IMR-90 (cell line): Measurements from ENCODE around the gene ZNF407. TPM values are rescaled to one million over a fixed set of nuclear protein-coding genes. Genes with fewer than 3 reads are reported as not detected.
A peak's percentile ranks its signal among the peaks of the same experiment; 100 is the strongest.

Experiments used
- ATAC-seq: fragments of 200-7000 bp; cut with Tn5 transposase; 2 replicates; pipeline ENCODE4 v1.9.1; 2020; ENCODE audit warnings: low read depth, mild to moderate bottlenecking, moderate library complexity
- BruUV-seq: library from RNA; stranded (reverse); fragments of 400-500 nt; replicated peaks from 2 replicates; lab custom pipeline; 2021; lab: Mats Ljungman, UMichigan
- CTCF ChIA-PET: fragments of 300-600 bp; formaldehyde crosslinking; extraction: SDS; loops from one replicate; lab custom pipeline; 2021; ENCODE audit warnings: antibody characterized with exemption; lab: Yijun Ruan, JAX
- POLR2A ChIA-PET: fragments of 300-600 bp; sonication (Branson Sonifier 250); formaldehyde crosslinking; loops from one replicate; lab custom pipeline; 2022; ENCODE audit warnings: antibody characterized with exemption; ENCODE audit not compliant: unreplicated experiment; lab: Charles Lee
- DNase-seq: peaks from one replicate; pipeline ENCODE4 v3.0.0; 2013
- H2AFZ ChIP-seq: replicated peaks from 2 replicates; pipeline ENCODE3; 2013; ENCODE audit warnings: low read length, mild to moderate bottlenecking; ENCODE audit not compliant: poor library complexity
- H2AK5ac ChIP-seq: 2 replicates; pipeline ENCODE4 v1.6.1; 2013; ENCODE audit warnings: low read depth, low read length, inconsistent platforms
- H2AK9ac ChIP-seq: replicated peaks from 2 replicates; pipeline ENCODE3; 2013; ENCODE audit warnings: mild to moderate bottlenecking, low read depth, low read length, moderate library complexity; ENCODE audit not compliant: poor library complexity
- H2BK120ac ChIP-seq: 2 replicates; pipeline ENCODE4 v1.6.1; 2013; ENCODE audit warnings: low read depth, low read length, inconsistent platforms
- H2BK15ac ChIP-seq: 3 replicates; pipeline ENCODE4 v1.6.1; 2013; ENCODE audit warnings: low read depth, low read length, inconsistent platforms
- H2BK20ac ChIP-seq: 2 replicates; pipeline ENCODE4 v1.6.1; 2013; ENCODE audit warnings: low read depth, mild to moderate bottlenecking, inconsistent platforms, low read length, moderate library complexity
- H2BK5ac ChIP-seq: 2 replicates; pipeline ENCODE4 v1.6.1; 2013; ENCODE audit warnings: mild to moderate bottlenecking, low read depth, low read length, inconsistent platforms; ENCODE audit not compliant: poor library complexity, severe bottlenecking
- H3K14ac ChIP-seq: replicated peaks from 2 replicates; pipeline ENCODE4 v1.6.1; 2013; ENCODE audit warnings: low read depth, low read length, inconsistent platforms
- H3K18ac ChIP-seq: 2 replicates; pipeline ENCODE4 v1.6.1; 2013; ENCODE audit warnings: low read depth, low read length, control low read depth
- H3K23ac ChIP-seq: 2 replicates; pipeline ENCODE4 v1.6.1; 2013; ENCODE audit warnings: low read depth, low read length, inconsistent platforms
- H3K27ac ChIP-seq: 2 replicates; pipeline ENCODE4 v1.5.1; 2013; ENCODE audit warnings: mild to moderate bottlenecking, control low read depth, low read length; ENCODE audit not compliant: insufficient read depth
- H3K27me3 ChIP-seq: 2 replicates; pipeline ENCODE4 v1.6.1; 2013; ENCODE audit warnings: low read length; ENCODE audit not compliant: control insufficient read depth, insufficient read depth
- H3K36me3 ChIP-seq: 2 replicates; pipeline ENCODE4 v1.6.1; 2013; ENCODE audit warnings: low read length, mixed read lengths; ENCODE audit not compliant: control insufficient read depth, insufficient read depth
- H3K4ac ChIP-seq: 2 replicates; pipeline ENCODE4 v1.6.1; 2013; ENCODE audit warnings: low read depth, low read length, inconsistent platforms
- H3K4me1 ChIP-seq: 2 replicates; pipeline ENCODE4 v1.6.1; 2013; ENCODE audit warnings: low read length, mixed read lengths; ENCODE audit not compliant: control insufficient read depth, insufficient read depth
- H3K4me2 ChIP-seq: 2 replicates; pipeline ENCODE4 v1.6.1; 2013; ENCODE audit warnings: low read depth, mild to moderate bottlenecking, control low read depth, low read length, moderate library complexity
- H3K4me3 ChIP-seq: 2 replicates; pipeline ENCODE4 v1.5.1; 2013; ENCODE audit warnings: low read depth, mild to moderate bottlenecking, control low read depth, low read length, moderate library complexity; ENCODE audit not compliant: insufficient read depth
- H3K56ac ChIP-seq: 2 replicates; pipeline ENCODE4 v1.6.1; 2013; ENCODE audit warnings: low read length, inconsistent platforms; ENCODE audit not compliant: insufficient read depth; ENCODE audit errors: extremely low read depth
- H3K79me1 ChIP-seq, 2 experiments: 2 replicates each; pipeline ENCODE4 v1.6.1; 2013; ENCODE audit warnings: low read length in 2 of 2, inconsistent platforms in 1 of 2, low read depth in 1 of 2
- H3K9ac ChIP-seq: 2 replicates; pipeline ENCODE4 v1.6.1; 2013; ENCODE audit warnings: low read depth, low read length, control low read depth
- H3K9me1 ChIP-seq: 2 replicates; pipeline ENCODE4 v1.6.1; 2013; ENCODE audit warnings: low read length, inconsistent platforms; ENCODE audit not compliant: insufficient read depth
- H3K9me3 ChIP-seq: 2 replicates; pipeline ENCODE4 v1.6.1; 2013; ENCODE audit warnings: low read length; ENCODE audit not compliant: control insufficient read depth, insufficient read depth
- H4K20me1 ChIP-seq: 2 replicates; pipeline ENCODE4 v1.6.1; 2013; ENCODE audit warnings: low read length, inconsistent platforms; ENCODE audit not compliant: insufficient read depth
- H4K5ac ChIP-seq: 2 replicates; pipeline ENCODE4 v1.6.1; 2013; ENCODE audit warnings: mild to moderate bottlenecking, low read depth, low read length, control low read depth
- H4K8ac ChIP-seq, 2 experiments: 2 replicates each; pipeline ENCODE4 v1.6.1; 2013; ENCODE audit warnings: low read depth in 2 of 2, low read length in 2 of 2, control low read depth in 1 of 2, inconsistent platforms in 1 of 2
- H4K91ac ChIP-seq: 2 replicates; pipeline ENCODE4 v1.6.1; 2013; ENCODE audit warnings: low read depth, low read length, inconsistent platforms; ENCODE audit not compliant: insufficient read depth
- BHLHE40 ChIP-seq: fragments of 150-350 bp; IDR thresholded peaks from 2 replicates; pipeline ENCODE4 v1.6.1; 2016; ENCODE audit warnings: mild to moderate bottlenecking, low read depth, low read length
- FOS ChIP-seq: fragments of 150-350 bp; IDR thresholded peaks from 2 replicates; pipeline ENCODE4 v1.6.1; 2016; ENCODE audit warnings: low read depth, low read length
- RAD21 ChIP-seq: IDR thresholded peaks from 2 replicates; pipeline ENCODE4 v1.6.1; 2012; ENCODE audit warnings: low read length, improper control_type of control experiment
- RCOR1 ChIP-seq: IDR thresholded peaks from 2 replicates; pipeline ENCODE4 v1.6.1; 2012; ENCODE audit warnings: mild to moderate bottlenecking, low read length, improper control_type of control experiment; ENCODE audit not compliant: insufficient replicate concordance
- RFX5 ChIP-seq: IDR thresholded peaks from 2 replicates; pipeline ENCODE4 v1.8.0; 2012; ENCODE audit warnings: low read depth, mild to moderate bottlenecking, low read length, moderate library complexity
- WGBS, 2 experiments: methylation state at CpG; one replicate each; pipeline versions ENCODE4 v1.1.5 to v1.1.7; 2013; ENCODE audit warnings: missing lambda C conversion rate in 2 of 2; ENCODE audit not compliant: insufficient read length in 1 of 2; ENCODE audit errors: extremely low coverage in 2 of 2; 5-methylcytosine and 5-hydroxymethylcytosine counted together
- dilution Hi-C: fragments of 300-500 bp; cut with HindIII; formaldehyde crosslinking; loops from one replicate; pipeline ENCODE4 v1.14.3; 2018; ENCODE audit warnings: low sequenced_read_pairs; ENCODE audit not compliant: unreplicated experiment
- in situ Hi-C: fragments of 300-500 bp; cut with MboI; formaldehyde crosslinking; loops from 3 replicates; pipeline ENCODE4 v1.14.3; 2019; ENCODE audit warnings: low sequenced_read_pairs, inconsistent platforms, mixed read lengths
- intact Hi-C: fragments of 100-400 bp; cut with micrococcal nuclease; formaldehyde crosslinking; loops from 2 replicates; pipeline ENCODE4 v1.10.0; 2022
- polyA plus RNA-seq, 3 experiments: library from polyadenylated mRNA; depleted of rRNA; stranded (reverse); fragments of >200 nt; gene quantifications; 2 replicates each; pipeline ENCODE4 v1.2.3, GENCODE V29; 2012; ENCODE audit warnings: low replicate concordance in 1 of 3
- total RNA-seq: library from RNA; depleted of rRNA; stranded (reverse); fragments of >200 nt; gene quantifications from 2 replicates; pipeline ENCODE4 v1.2.3, GENCODE V29; 2012

Gene ZNF407
- total and polyA plus RNA-seq, 2 of the 4 experiments (the other 2 are of a cell fraction) = 3.1 to 20.1 TPM

DNA sequence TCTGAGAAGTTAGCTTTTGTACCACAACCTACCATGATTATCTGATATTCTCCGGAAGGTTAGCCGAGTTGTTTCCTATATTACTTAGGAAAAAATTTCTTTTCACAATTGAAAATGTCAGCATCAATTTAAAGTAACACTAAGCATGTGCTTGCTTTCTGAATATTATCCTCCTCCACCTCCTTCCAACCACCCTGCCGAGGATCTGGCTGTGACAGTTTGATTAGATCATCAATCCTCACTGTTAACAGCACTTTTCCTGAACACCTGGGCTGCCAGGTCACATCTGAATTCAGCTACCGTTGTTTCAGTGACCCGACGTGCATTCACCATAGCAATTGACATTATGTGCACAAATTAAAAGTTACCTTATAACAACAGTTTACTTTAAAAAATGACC lies 207.0 kb downstream of the ZNF407 start:
- no peaks in the 10 kb centered on the region for H4K20me1 ChIP-seq
- dilution Hi-C loops = no loop called here
- CTCF ChIA-PET = no interaction called here
- H2AK5ac ChIP-seq = peak overlapping the region; percentile 84; the same call in 1 of the 2 replicates
- 0 out of 2 replicates have a peak overlapping the region, but pooled peaks have one; percentile 30 for H2BK120ac ChIP-seq
- intact Hi-C loops = no loop called here
- 65% methylated on average over 2 of the region's 6 CpGs; no CpG with 5 or more reads in 1 of the 2 experiments for WGBS, 2 experiments
- no peak overlapping the region for H4K91ac ChIP-seq
- no peak overlapping the region for H3K9ac ChIP-seq
- H3K18ac ChIP-seq = no peak overlapping the region
- no peaks in the 10 kb centered on the region for H3K9me3 ChIP-seq
- in situ Hi-C loops = no loop called here
- H3K4me1 ChIP-seq = peaks cover 9% of the 10 kb centered on the region
- TF ChIP-seq BHLHE40 = no peak
- no peak for TF ChIP-seq RFX5
- no peak for TF ChIP-seq RAD21
- TF ChIP-seq RCOR1 = no peak
- no peak for TF ChIP-seq FOS
- no peak overlapping the region for H2BK15ac ChIP-seq
- no peak overlapping the region for H3K56ac ChIP-seq
- H3K27ac ChIP-seq = no peak overlapping the region
- H4K8ac ChIP-seq = no peak overlapping the region
- H2BK5ac ChIP-seq = no peak overlapping the region
- H3K23ac ChIP-seq = no peak overlapping the region
- H3K27me3 ChIP-seq = no peaks in the 10 kb centered on the region
- 0 out of 2 replicates have a peak overlapping the region, but pooled peaks have one; percentile 6 for H3K4ac ChIP-seq
- no peak overlapping the region for H2AFZ ChIP-seq
- H2AK9ac ChIP-seq = no peak overlapping the region
- H3K4me2 ChIP-seq = no peak overlapping the region
- ATAC-seq (no peak), DNase-seq (no peak)
- H3K4me3 ChIP-seq = no peak overlapping the region
- peaks cover 0 to 8% of the 10 kb centered on the region in 2 experiments; a peak in 1 of 4 replicates for H3K79me1 ChIP-seq
- peaks cover 8% of the 10 kb centered on the region for H3K9me1 ChIP-seq
- no peak overlapping the region; the same call in 1 of the 2 replicates for H3K14ac ChIP-seq
- no peak overlapping the region for H4K5ac ChIP-seq
- BruUV-seq = no TSS peak
- H2BK20ac ChIP-seq = no peak overlapping the region
- POLR2A ChIA-PET = no interaction called here
- 0 out of 2 replicates have a peak, but pooled peaks cover 1% of the 10 kb centered on the region for H3K36me3 ChIP-seq
